ENCODE data around the gene AGR2.

DNA sequence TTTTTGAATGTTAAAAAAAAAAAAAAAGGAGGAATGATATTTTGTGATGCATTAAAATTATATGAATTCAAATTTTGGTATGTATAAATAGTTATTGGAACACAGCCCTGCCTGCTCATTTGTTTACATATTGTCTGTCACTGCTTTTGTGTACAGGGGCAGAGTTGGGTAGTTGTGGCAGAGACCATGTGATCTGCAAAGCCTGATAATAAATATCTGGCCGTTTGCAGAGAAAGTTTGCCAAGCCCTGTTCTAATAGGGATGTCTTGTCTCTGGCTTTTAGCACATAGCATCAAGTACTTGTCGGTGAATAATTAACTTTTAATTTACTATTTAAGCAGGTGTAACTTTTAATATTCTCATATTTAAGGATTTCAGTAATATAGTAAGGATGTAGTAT, 31.5 kb downstream of the AGR2 start:
- TF ChIP-seq TCF7L2 (IDR thresholded peaks at IDR 0.05; ENCODE audit: borderline replicate concordance, extremely low read depth, insufficient read depth, insufficient read length) (no peak), EGR1 (IDR thresholded peaks at IDR 0.05; ENCODE audit: low read depth) (no peak), CEBPB (IDR thresholded peaks at IDR 0.05; ENCODE audit: low read depth) (no peak), POLR2AphosphoS5 (IDR thresholded peaks at IDR 0.05; ENCODE audit: low read depth, low read length) (no peak), POLR2A (IDR thresholded peaks at IDR 0.05; ENCODE audit: borderline replicate concordance, extremely low read depth, insufficient read depth, insufficient read length) (no peak), EZH2phosphoT487 (IDR thresholded peaks at IDR 0.05; ENCODE audit: borderline replicate concordance) (no peak), RAD21 (IDR thresholded peaks at IDR 0.05; ENCODE audit: low read depth) (no peak), SP1 (IDR thresholded peaks at IDR 0.05; ENCODE audit: low read depth) (no peak), YY1 (IDR thresholded peaks at IDR 0.05; ENCODE audit: extremely low read depth, insufficient replicate concordance, low read depth, low read length) (no peak), ZNF274 (IDR thresholded peaks at IDR 0.05; ENCODE audit: low read depth, low read length) (no peak)
- TF ChIP-seq, protein P1, sequence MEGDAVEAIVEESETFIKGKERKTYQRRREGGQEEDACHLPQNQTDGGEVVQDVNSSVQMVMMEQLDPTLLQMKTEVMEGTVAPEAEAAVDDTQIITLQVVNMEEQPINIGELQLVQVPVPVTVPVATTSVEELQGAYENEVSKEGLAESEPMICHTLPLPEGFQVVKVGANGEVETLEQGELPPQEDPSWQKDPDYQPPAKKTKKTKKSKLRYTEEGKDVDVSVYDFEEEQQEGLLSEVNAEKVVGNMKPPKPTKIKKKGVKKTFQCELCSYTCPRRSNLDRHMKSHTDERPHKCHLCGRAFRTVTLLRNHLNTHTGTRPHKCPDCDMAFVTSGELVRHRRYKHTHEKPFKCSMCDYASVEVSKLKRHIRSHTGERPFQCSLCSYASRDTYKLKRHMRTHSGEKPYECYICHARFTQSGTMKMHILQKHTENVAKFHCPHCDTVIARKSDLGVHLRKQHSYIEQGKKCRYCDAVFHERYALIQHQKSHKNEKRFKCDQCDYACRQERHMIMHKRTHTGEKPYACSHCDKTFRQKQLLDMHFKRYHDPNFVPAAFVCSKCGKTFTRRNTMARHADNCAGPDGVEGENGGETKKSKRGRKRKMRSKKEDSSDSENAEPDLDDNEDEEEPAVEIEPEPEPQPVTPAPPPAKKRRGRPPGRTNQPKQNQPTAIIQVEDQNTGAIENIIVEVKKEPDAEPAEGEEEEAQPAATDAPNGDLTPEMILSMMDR (IDR thresholded peaks at IDR 0.05 in 2 of 3, conservative IDR thresholded peaks at IDR 0.05 in 1 of 3; ENCODE audit: borderline replicate concordance in 1 of 3, insufficient read depth in 1 of 3, low read depth in 2 of 3, low read length in 2 of 3): no peak
- TF ChIP-seq, protein P2, sequence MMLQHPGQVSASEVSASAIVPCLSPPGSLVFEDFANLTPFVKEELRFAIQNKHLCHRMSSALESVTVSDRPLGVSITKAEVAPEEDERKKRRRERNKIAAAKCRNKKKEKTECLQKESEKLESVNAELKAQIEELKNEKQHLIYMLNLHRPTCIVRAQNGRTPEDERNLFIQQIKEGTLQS (IDR thresholded peaks at IDR 0.05): no peak
- TF ChIP-seq, protein P3, sequence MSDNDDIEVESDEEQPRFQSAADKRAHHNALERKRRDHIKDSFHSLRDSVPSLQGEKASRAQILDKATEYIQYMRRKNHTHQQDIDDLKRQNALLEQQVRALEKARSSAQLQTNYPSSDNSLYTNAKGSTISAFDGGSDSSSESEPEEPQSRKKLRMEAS (IDR thresholded peaks at IDR 0.05): no peak
